ENCODE results near the gene MYLK. TPM values are rescaled to one million over a fixed set of nuclear protein-coding genes. Genes with fewer than 3 reads are reported as not detected.
A peak's percentile ranks its signal among the peaks of the same experiment; 100 is the strongest.
"Not testable (repeated sequence)": the region's sequence is repeated elsewhere in the genome, so short reads cannot be mapped to it uniquely, and the experiment has no call there.

MYLK gene
- total RNA-seq, 2 donors from 2014 or later = 4.7 to 6.6 TPM

DNA sequence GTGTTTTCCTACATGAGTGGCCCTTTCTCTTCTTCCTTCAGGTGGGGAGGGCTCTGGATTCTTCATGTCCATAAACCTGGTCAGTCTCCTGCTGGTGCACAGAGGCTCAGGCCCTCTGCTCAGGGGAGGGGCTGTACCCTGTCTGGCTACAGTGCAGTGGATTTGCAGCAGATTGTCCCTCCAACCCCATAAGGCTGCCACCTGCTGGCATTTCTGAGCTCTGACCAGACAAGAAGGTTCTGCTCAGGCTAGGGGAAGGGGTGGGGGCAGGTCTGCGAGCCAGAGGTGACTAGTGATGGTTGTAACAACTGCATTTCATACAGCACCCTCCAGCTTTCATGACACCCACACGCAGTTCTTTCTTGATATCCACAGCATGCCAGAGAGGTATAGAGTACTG, 182.1 kb downstream of the MYLK start:
- not testable (repeated sequence) for H3K36me3 Mint-ChIP-seq (ENCODE audit: low read depth); H3K4me1 ChIP-seq (ENCODE audit: control insufficient read depth, insufficient read depth, low read length); H3K4me3 Mint-ChIP-seq; H3K9me3 ChIP-seq (ENCODE audit: control insufficient read depth, low read length); H3K9ac ChIP-seq (ENCODE audit: extremely low read depth, low read length, poor library complexity, severe bottlenecking); H3K36me3 ChIP-seq (ENCODE audit: control insufficient read depth, insufficient read depth, low read length); H3K27ac Mint-ChIP-seq; H3K4me3 ChIP-seq (ENCODE audit: low read length); H3K27me3 ChIP-seq (ENCODE audit: control insufficient read depth, insufficient read depth, low read length, poor library complexity, severe bottlenecking); H3K9me3 Mint-ChIP-seq; H3K27ac ChIP-seq (ENCODE audit: low read depth, low read length)
- WGBS, 2 experiments (ENCODE audit: insufficient coverage in 1 of 2, insufficient read length in 1 of 2) = 37% methylated on average over 2 of the region's 2 CpGs; no CpG with 5 or more reads in 1 of the 2 experiments
- Mint-ChIP-seq H3K4me1 (peaks cover 10% of the 10 kb centered on the region), H3K27me3 (ENCODE audit: insufficient read depth) (peaks cover 20% of the 10 kb centered on the region)
- TF ChIP-seq, protein P1, sequence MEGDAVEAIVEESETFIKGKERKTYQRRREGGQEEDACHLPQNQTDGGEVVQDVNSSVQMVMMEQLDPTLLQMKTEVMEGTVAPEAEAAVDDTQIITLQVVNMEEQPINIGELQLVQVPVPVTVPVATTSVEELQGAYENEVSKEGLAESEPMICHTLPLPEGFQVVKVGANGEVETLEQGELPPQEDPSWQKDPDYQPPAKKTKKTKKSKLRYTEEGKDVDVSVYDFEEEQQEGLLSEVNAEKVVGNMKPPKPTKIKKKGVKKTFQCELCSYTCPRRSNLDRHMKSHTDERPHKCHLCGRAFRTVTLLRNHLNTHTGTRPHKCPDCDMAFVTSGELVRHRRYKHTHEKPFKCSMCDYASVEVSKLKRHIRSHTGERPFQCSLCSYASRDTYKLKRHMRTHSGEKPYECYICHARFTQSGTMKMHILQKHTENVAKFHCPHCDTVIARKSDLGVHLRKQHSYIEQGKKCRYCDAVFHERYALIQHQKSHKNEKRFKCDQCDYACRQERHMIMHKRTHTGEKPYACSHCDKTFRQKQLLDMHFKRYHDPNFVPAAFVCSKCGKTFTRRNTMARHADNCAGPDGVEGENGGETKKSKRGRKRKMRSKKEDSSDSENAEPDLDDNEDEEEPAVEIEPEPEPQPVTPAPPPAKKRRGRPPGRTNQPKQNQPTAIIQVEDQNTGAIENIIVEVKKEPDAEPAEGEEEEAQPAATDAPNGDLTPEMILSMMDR (conservative IDR thresholded peaks at IDR 0.05) = peak; percentile 79
- peak; percentile 91 for DNase-seq

DNA sequence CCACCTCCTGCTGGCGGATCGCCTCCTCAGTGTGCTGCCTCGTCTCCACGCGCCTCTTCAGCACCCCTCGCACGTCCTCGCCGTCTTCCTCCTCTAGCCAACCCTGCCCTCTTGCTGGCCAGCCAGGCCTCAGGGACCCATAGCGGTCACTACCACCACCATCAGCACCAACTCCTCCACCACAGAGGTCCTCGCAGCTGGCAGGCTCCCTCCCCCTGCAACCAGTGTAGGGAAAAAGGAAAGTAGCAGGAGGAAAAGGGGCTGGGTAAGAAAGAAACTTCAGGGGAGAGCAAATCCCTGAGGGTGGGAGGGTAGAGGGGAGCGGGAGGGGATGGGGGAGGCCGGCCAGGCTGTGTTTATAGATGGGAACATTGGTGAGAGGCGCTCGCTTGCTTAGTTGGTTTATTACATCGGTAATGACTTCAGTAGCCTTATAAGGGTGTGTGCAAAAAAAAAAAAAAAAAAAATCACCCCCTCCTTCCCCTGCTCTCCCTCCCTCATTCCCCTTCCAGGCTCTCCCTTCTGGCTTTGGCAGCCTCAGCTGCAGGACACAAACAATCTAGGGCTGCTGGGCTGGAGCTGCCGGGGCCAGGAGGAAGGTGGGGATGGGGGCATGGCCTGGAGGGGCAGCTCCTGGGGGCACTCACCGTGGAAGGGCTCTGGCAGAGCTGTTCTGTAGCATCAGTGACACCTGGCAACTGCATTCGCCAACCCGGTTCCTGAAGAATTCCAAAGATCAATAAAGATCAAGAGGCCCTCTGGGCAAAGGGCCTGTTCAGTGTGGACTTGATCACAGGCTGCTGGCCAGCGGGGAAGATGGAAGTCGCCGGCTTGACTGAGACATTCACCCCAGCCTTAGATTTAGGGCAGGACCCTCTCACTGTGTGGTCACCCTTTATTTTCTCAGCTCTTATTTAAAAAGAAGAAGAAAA, 183.1 kb downstream of the MYLK start:
- no peak overlapping the region for H3K9ac ChIP-seq (ENCODE audit: extremely low read depth, low read length, poor library complexity, severe bottlenecking)
- TF ChIP-seq, protein P1 (conservative IDR thresholded peaks at IDR 0.05) = no peak
- no peaks in the 10 kb centered on the region for H3K36me3 ChIP-seq (ENCODE audit: control insufficient read depth, insufficient read depth, low read length)
- DNase-seq = no peak
- Mint-ChIP-seq H3K27ac (no peak overlapping the region), H3K4me1 (peaks cover 20% of the 10 kb centered on the region), H3K36me3 (ENCODE audit: low read depth) (no peaks in the 10 kb centered on the region), H3K4me3 (no peak overlapping the region), H3K27me3 (ENCODE audit: insufficient read depth) (peaks cover 21% of the 10 kb centered on the region), H3K9me3 (no peaks in the 10 kb centered on the region)
- no peaks in the 10 kb centered on the region for H3K9me3 ChIP-seq (ENCODE audit: control insufficient read depth, low read length)
- no peaks in the 10 kb centered on the region for H3K27me3 ChIP-seq (ENCODE audit: control insufficient read depth, insufficient read depth, low read length, poor library complexity, severe bottlenecking)
- peak overlapping the region; percentile 22 for H3K27ac ChIP-seq (ENCODE audit: low read depth, low read length)
- H3K4me1 ChIP-seq (ENCODE audit: control insufficient read depth, insufficient read depth, low read length) = peaks cover 10% of the 10 kb centered on the region
- WGBS, 2 experiments (ENCODE audit: insufficient coverage in 1 of 2, insufficient read length in 1 of 2) = 88 to 94% methylated on average over 13 to 20 of the region's 23 CpGs
- H3K4me3 ChIP-seq (ENCODE audit: low read length) = no peak overlapping the region

DNA sequence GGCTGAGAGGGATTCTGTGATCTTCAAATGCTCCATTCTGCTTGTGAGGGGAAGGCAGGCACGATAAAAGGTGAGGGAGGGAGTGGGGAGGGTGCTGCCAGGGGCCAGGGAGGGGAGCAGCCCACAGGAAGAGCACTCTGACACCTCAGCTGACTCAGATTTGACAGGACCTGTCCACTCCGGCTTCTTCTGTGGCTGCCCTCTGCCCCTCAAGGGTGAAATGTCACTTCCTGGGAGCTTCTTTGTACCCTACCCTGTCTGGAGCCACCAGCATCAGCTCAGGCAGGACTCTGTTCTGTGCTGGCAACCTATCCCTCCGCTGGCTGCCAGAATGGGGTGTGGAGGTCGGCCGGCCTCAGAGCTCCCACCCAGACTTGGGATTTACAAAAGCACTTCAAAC, 185.3 kb downstream of the MYLK start:
- Mint-ChIP-seq H3K36me3 (ENCODE audit: low read depth) (no peaks in the 10 kb centered on the region), H3K9me3 (no peaks in the 10 kb centered on the region), H3K27me3 (ENCODE audit: insufficient read depth) (peaks cover 29% of the 10 kb centered on the region), H3K4me1 (peaks cover 43% of the 10 kb centered on the region), H3K4me3 (no peak overlapping the region), H3K27ac (no peak overlapping the region)
- Histone ChIP-seq H3K36me3 (ENCODE audit: control insufficient read depth, insufficient read depth, low read length) (no peaks in the 10 kb centered on the region), H3K9me3 (ENCODE audit: control insufficient read depth, low read length) (no peaks in the 10 kb centered on the region), H3K4me3 (ENCODE audit: low read length) (no peak overlapping the region), H3K27ac (ENCODE audit: low read depth, low read length) (no peak overlapping the region), H3K4me1 (ENCODE audit: control insufficient read depth, insufficient read depth, low read length) (peaks cover 29% of the 10 kb centered on the region), H3K27me3 (ENCODE audit: control insufficient read depth, insufficient read depth, low read length, poor library complexity, severe bottlenecking) (no peaks in the 10 kb centered on the region), H3K9ac (ENCODE audit: extremely low read depth, low read length, poor library complexity, severe bottlenecking) (no peak overlapping the region)
- DNase-seq = no peak
- TF ChIP-seq, protein P1 (conservative IDR thresholded peaks at IDR 0.05) = no peak
- 84 to 90% methylated on average over 3 to 5 of the region's 5 CpGs for WGBS, 2 experiments (ENCODE audit: insufficient coverage in 1 of 2, insufficient read length in 1 of 2)

Measured in endodermal cell (in vitro differentiated cells).